HG02623 (cell line): ENCODE data around the gene LCLAT1.
"Not testable (repeated sequence)": the region's sequence is repeated elsewhere in the genome, so short reads cannot be mapped to it uniquely, and the experiment has no call there.

Experiments used
- ATAC-seq: cut with Tn5 transposase; IDR thresholded peaks from one replicate; pipeline ENCODE4 v1.9.1; 2021; ENCODE audit warnings: moderate library complexity; ENCODE audit not compliant: unreplicated experiment

Gene LCLAT1

GRCh38 chr2:30633039-30633438 is 186.0 kb downstream of the LCLAT1 start:
- no peak for ATAC-seq

GRCh38 chr2:30636311-30636710 is 189.3 kb downstream of the LCLAT1 start:
- no peak for ATAC-seq

- ATAC-seq = no peak
These were observed 192.8 kb downstream of the LCLAT1 start for GRCh38 chr2:30639836-30640235.

GRCh38 chr2:30641765-30642345 is 194.8 kb downstream of the LCLAT1 start:
- ATAC-seq = no peak

GRCh38 chr2:30643013-30643412 is 196.0 kb downstream of the LCLAT1 start:
- not testable (repeated sequence) for ATAC-seq

- ATAC-seq = no peak
These were observed 196.6 kb downstream of the LCLAT1 start for GRCh38 chr2:30643674-30644073.

- ATAC-seq = no peak
These were observed 198.2 kb downstream of the LCLAT1 start for GRCh38 chr2:30645081-30645744.

GRCh38 chr2:30645745-30646119 is 198.7 kb downstream of the LCLAT1 start:
- ATAC-seq = no peak

- no peak for ATAC-seq
These were observed 200.9 kb downstream of the LCLAT1 start for GRCh38 chr2:30647752-30648457.

GRCh38 chr2:30649278-30649677 is 202.2 kb downstream of the LCLAT1 start:
- no peak for ATAC-seq

GRCh38 chr2:30649828-30650227 is 202.8 kb downstream of the LCLAT1 start:
- no peak for ATAC-seq

- no peak for ATAC-seq
These were observed 205.3 kb downstream of the LCLAT1 start for GRCh38 chr2:30652271-30652915.

- ATAC-seq = no peak
These were observed 206.8 kb downstream of the LCLAT1 start for GRCh38 chr2:30653847-30654246.

GRCh38 chr2:30654404-30654803 is 207.4 kb downstream of the LCLAT1 start:
- no peak for ATAC-seq

- no peak for ATAC-seq
These were observed 208.2 kb downstream of the LCLAT1 start for GRCh38 chr2:30655211-30655610.

GRCh38 chr2:30655660-30656059 is 208.6 kb downstream of the LCLAT1 start:
- no peak for ATAC-seq

- no peak for ATAC-seq
These were observed 209.0 kb downstream of the LCLAT1 start for GRCh38 chr2:30656079-30656478.

- no peak for ATAC-seq
These were observed 214.4 kb downstream of the LCLAT1 start for GRCh38 chr2:30661173-30662107.

GRCh38 chr2:30662268-30663131 is 215.5 kb downstream of the LCLAT1 start:
- no peak for ATAC-seq

GRCh38 chr2:30663321-30663720 is 216.3 kb downstream of the LCLAT1 start:
- ATAC-seq = no peak
